LHCN-M2 (cell line): ENCODE measurements around the gene HDAC4. TPM values are rescaled to one million over a fixed set of nuclear protein-coding genes. Genes with fewer than 3 reads are reported as not detected.

Source experiments
- DNase-seq: peaks from one replicate; pipeline ENCODE4 v3.0.0-alpha.2; 2012; ENCODE audit warnings: low read depth
- total RNA-seq: library from RNA; depleted of rRNA; stranded (reverse); fragments of >200 nt; gene quantifications from 2 replicates; pipeline ENCODE4 v1.2.3, GENCODE V29; 2014

Gene HDAC4
- total RNA-seq, 1 experiment from 2014 or later: 26.8 TPM

DNA sequence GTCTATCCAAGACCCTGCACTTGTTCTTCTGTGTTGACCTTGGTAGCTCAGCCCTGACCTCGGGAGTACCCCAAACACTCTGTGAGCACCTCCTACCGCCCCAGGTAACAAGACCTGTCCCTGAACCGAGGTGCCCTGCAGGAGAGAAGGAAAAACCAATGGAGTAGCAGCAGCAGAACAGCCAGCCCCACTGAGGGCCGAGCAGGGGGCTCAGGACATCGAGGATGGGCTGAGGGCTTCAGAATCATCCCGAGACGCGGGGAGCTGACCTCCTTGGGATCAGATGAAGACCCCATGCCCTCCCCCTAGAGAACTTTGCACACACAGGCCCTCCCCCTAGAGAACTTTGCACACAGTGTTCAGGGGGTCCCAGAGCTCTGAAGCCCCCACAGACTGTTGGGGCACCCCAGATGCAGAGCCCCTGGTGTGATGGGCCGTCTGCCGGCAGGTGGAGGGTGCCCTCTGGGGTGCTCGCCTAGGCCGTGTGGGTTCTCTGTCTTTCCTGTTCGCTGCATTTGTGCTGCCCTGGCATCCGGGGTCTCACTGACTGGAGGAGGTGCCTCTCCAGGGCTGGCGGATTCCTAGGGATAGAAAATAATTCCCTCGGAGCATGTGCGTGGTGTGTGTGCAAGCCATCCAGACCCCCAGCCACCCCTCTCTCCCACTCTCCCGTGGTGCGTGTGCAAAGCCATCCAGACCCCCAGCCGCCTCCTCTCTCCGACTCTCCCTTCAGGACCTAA lies 363.8 kb downstream of the HDAC4 start:
- DNase-seq: no peak

DNA sequence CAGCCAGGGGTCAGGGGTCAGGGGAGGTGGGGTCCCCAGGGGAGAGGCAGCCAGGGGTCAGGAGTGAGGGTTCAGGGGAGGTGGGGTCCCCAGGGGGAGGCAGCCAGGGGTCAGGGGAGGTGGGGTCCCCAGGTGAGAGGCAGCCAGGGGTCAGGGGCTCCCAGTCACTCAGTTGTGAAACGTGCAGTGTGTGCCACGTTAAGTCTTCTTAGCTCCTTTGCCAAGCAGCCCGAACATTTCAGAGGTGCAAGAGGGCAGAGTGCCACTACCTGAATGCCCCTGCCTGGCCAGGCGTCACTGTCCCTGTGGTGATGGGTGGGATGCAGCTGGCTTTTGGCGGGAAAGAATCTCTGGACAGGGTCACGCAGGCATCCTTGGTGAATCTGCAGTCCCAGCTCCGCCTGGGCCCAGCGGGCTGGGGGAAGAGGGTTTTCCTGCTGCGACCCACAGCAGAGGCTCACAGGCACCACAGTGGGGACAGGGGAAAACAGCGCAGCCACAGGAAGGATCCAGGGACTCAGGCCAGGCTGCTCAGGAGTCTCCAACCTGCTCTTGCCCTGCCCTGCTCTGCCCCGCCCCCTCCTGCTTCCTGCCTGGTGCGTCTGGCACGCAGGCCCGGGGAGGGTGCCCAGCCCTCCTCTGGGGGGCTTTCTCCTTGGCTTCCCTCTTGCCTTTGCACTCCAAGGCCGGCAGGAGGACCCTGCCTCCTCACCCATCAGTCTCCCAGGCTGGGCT lies 364.7 kb downstream of the HDAC4 start:
- DNase-seq: no peak

DNA sequence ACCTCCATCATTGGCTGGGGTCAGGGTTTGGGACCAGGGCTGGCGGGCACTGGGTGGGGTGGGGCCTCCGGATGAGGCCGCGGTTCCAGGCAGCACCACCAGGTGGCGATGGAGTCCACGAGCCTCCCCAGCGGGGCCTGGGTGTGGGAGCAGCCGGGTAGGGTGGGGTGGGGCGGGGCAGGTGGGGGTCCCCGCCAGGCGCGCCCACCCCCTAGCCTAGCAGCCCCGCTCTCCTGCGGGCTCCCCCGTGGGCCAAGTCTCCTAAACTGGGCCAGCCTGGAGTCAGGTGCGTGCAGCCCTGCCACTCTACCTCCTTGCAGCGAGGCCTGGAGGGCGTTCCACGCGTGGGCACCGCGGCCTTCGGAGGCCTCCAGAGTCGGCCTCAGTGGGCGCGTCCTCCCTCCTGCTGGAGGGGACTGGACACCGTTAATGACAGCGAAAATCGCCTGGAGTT lies 365.4 kb downstream of the HDAC4 start:
- no peak for DNase-seq

DNA sequence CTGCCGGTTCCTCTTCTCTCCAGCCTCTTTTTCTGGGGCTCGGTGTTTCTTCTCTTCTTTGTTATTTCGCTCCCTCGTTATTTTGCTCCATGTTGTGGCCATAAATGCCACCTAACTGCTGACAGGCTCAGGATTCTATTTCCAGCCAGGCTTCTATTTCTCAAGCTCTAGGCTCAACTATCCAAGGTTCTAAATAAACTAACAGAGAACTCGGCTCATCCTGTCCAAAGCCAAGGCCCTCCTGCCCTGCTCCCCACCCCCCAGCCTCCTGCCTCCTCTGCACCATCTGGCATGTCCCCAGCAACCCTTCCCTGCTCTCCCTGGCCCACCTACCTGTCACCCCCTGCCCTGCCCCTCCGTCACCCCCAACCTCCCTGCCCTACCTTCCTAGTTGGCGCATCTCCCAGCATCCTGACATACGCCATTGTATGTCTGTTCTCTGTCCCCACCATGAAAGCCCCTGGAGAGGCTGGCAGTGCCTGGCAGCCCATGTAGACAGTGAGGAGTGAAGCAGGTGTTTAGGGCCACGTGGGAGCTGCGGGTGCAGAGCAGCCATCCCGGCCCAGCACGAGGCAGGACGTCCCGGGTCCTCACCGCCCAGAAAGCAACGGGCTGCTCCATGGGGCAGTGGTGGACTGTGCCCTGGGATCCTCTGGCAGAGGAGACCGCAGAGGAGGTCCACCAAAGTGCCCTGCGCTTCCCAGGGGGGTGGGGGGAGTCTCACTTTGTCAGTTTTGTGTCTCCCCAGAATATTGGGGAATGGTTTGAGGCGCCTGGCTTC lies 366.1 kb downstream of the HDAC4 start:
- no peak for DNase-seq

- no peak for DNase-seq
Measured at GRCh38 chr2:239033801-239034560, 366.8 kb downstream of the HDAC4 start.

DNA sequence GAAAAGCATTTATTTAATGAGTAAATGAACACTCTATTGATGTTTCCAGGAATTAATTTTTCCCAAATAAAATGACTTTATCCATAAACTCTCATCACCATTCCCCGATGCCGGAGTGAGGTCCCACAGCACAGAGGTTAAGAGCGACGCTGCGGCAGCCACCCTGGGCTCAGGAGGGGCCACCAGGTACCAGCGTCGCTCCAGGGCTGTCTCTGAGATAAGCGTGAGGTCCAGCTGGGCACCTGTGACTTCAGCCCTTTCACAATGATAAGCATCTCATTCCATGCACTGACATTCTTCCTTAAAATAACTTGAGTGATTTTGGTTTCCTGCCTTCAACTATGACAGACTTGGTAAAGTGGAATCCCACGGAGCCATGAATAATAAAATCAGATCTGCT lies 370.9 kb downstream of the HDAC4 start:
- DNase-seq: no peak

GRCh38 chr2:239028253-239028619 lies 372.6 kb downstream of the HDAC4 start:
- DNase-seq: no peak

- no peak for DNase-seq
Measured at GRCh38 chr2:239027391-239028252, 373.2 kb downstream of the HDAC4 start.

- no peak for DNase-seq
Measured at GRCh38 chr2:239026711-239027361, 374.0 kb downstream of the HDAC4 start.

DNA sequence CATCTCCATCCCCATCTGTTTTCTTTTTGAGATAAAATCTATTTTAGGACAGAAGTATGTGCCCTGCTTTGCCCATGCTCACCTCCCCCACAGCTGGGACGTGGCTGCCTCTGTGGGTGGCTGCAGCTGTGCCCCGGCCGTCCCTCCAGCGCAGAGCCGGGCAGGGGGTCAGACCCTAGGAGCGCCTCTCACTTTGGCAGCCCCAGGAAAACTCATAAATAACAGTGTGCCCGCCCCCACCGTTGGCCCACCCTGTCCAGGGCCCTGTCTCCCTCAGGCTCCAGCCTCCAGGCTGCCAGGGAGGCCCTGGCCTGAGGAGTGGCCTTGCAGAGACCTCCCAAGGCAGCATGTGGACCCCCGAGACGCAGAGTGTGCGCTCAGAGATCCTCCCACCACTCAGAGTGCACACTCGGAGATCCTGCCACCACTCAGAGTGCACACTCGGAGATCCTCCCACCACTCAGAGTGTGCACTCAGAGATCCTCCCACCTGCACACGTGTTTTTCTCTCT lies 374.8 kb downstream of the HDAC4 start:
- no peak for DNase-seq

DNA sequence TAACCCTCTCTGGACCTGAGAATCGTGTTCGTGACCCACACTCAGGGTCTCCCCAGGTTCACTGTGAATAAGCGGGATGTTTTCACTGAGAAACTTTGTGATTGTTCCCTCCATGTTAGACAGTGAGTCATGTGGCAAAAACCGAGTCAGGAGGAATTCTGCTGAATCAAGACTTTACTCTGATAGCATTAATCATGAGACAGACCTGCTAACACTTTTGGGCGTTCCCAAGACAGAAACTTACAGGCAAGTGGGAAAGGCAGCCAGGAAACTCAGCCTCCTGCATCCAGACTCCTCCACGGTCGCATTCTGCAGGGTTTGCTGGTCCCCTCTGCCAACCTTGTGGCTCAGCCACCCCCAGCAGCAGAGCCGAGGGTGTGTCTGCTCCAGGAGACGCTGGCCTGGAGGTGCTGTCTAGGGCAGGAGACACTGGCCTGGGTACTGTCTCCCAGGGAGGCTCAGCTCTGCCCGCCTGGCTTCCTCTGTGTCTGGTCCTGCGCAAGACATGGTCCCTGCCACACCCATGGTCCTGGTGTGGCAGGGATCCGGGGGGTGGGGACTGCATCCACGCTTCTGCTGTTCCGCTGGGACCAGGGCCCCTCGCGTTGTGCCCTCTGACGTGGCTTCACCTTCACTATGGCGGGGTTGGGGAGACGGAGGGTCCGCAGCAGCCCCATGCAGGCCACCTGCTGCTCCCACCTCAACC lies 375.6 kb downstream of the HDAC4 start:
- peak; percentile 28 for DNase-seq

DNA sequence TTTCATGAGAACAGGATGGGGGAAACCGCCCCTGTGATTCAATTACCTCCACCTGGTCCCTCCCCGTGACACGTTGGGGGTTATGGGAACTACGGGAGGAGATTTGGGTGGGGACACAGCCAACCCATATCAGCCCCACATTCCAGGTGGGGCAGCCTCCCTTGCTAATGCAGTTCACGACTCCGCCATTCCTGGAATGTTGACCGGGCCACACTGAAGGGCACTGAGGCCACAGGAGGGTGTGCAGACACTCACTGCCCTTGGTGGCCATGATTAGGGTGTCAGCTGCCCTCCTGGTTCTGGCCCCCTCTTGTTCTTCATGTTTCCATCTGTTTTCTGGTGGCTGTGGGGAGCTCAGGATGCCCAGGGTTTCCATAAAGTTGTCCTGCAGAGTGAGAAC lies 376.6 kb downstream of the HDAC4 start:
- no peak for DNase-seq

DNA sequence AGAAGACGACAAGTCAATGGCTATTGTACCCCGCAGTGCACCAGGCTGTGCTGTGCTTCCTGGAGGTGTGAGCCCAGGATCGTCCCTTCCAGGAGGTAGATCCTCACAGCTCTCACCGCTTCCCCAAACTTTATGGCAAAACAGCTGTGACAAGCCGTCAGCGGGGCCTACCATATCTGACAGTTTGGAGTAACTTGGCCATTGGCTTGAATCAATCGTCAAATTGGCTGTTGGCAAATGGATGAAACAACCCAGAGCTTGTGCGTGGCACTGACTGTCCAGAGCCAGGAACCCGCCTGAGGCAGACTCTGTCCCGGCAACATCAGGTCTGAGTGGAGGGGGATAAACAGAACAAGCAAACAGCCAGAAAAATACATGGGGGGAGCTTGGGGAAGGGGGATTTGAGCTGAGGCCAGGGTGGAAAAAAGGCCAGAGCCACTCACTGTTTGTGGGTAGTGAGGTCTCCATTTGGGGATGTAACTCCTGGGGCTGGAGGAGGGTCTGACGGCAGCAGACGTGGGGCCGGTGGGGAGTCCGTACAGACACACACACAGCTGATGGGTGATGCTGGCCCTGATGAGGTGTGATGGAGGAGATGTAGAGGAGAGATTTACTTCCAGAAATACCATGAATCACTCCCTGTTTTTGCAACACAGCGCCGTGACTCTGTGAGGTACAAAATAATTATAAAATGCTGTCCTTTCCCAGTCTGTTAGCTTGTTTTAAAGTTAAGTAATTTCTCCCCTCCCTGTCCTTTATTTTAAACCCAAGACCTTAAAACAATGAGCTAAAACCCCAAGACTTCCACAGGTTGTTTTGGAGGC lies 378.2 kb downstream of the HDAC4 start:
- DNase-seq: no peak

DNA sequence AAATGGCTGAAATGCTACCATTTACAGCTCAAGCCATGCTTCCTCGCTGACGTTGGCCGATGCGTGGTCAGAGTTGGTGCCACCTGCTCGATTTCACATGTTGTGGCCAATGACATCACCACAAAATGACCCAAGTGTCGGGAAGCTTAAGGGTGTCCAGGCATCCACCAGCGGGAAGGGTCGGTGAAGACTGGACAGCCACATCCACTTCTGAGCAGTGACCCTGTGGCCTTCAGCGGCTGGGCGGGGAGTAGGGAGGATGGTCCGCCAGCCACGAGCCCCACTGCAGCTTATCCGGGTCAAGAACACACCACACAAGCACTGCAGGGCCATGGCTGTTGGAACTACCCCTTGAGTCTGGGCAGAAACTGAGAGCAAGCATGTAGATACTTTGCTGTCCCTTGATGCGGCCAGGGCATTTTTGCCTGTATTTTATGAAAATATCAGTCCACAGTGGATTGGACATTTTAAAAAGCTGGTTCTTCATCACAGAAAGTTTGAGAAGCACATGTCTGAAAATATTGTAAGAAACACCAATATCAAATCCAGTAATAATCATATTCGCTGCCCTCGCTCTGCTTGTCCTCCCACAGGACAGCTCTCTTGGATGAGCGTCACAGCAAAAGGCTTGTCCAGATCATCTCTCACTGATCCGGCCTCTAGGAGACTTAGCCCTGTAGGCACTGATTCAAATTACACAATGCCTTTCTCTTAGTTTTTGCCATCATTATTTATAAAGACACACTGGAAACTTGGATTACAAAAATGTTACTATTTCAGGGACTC lies 379.0 kb downstream of the HDAC4 start:
- DNase-seq: no peak

DNA sequence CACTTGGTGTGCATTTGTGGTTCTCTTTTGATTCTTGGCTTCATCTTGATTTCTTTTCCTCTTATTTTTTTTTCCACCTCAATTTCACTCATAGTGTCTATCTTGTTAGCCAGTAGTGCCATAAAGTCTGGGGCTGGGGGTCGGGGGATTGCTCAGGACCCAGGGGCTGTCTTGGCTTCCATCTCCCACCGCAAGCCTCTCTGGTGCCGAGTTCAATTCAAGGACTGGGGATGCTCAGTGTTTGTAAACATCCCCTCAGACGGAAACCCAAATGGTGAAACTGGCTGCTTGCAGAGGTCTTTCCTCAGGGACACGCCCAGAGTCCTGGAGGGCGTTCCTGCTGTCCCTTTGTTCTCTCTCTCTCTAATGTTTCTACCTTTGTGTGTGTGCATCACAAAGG lies 379.6 kb downstream of the HDAC4 start:
- no peak for DNase-seq

GRCh38 chr2:239020541-239021041 lies 380.2 kb downstream of the HDAC4 start:
- no peak for DNase-seq

- DNase-seq: no peak
Measured at GRCh38 chr2:239019183-239019581, 381.6 kb downstream of the HDAC4 start.
